Stomach (tissue), 19 donors: ENCODE measurements around the gene IBSP. TPM values are rescaled to one million over a fixed set of nuclear protein-coding genes. Genes with fewer than 3 reads are reported as not detected.

Source experiments
- DNase-seq, 2 donors: peaks; one replicate each; pipeline versions ENCODE4 v3.0.0 to v3.0.0-alpha.2; 2013 to 2019
- H3K27ac ChIP-seq, 5 donors: fragments of 200-600 bp in 4 of 5; sonication (generic) in 4 of 5; one replicate each; pipeline ENCODE4 v1.5.1; 2013 to 2019; ENCODE audit warnings: mild to moderate bottlenecking in 1 of 5, moderate library complexity in 1 of 5
- H3K27me3 ChIP-seq, 3 donors: fragments of 200-600 bp; sonication (generic); one replicate each; pipeline ENCODE4 v1.5.1; 2017 to 2019; ENCODE audit warnings: mixed run types in 1 of 3
- H3K36me3 ChIP-seq, 4 donors: fragments of 200-600 bp; sonication (generic); 1 replicate in 3 of 4; 2 replicates in 1 of 4; pipeline ENCODE4 v1.5.1; 2016 to 2019
- H3K4me1 ChIP-seq, 4 donors: fragments of 200-600 bp; sonication (generic); one replicate each; pipeline ENCODE4 v1.5.1; 2016 to 2019
- H3K4me3 ChIP-seq, 4 donors: fragments of 200-600 bp; sonication (generic) in 3 of 4; one replicate each; pipeline ENCODE4 v1.5.1; 2016 to 2019; ENCODE audit warnings: mild to moderate bottlenecking in 1 of 4
- H3K9me3 ChIP-seq, 4 donors: fragments of 200-600 bp; sonication (generic); one replicate each; pipeline ENCODE4 v1.5.1; 2016 to 2019
- EP300 ChIP-seq: sonication (generic); formaldehyde crosslinking; IDR thresholded peaks from one replicate; pipeline ENCODE4 v1.6.1; 2017; ENCODE audit warnings: antibody characterized with exemption
- POLR2A ChIP-seq, 4 donors: fragments of 450-650 bp; IDR thresholded peaks; one replicate each; pipeline ENCODE4 v1.6.1; 2016; ENCODE audit warnings: antibody characterized with exemption in 4 of 4, control low read depth in 2 of 4, mild to moderate bottlenecking in 1 of 4, moderate library complexity in 1 of 4
- POLR2AphosphoS5 ChIP-seq, 3 donors: sonication (generic); formaldehyde crosslinking; IDR thresholded peaks; one replicate each; pipeline ENCODE4 v1.6.1; 2016; ENCODE audit warnings: antibody characterized with exemption in 3 of 3
- WGBS, 5 donors: extraction: QIAGEN DNeasy Blood & Tissue Kit in 3 of 5; methylation state at CpG; one replicate each; pipeline versions ENCODE4 v1.1.5 to v1.1.7; 2013 to 2018; 5-methylcytosine and 5-hydroxymethylcytosine counted together
- intact Hi-C: fragments of 100-400 bp; cut with DNase I; formaldehyde crosslinking; loops from one replicate; pipeline ENCODE4 v1.15.1; 2023; ENCODE audit warnings: low total_unique reads
- long read RNA-seq, 10 donors: transcript quantifications; one replicate each; lab custom pipeline, GENCODE V29; 2026
- polyA plus RNA-seq, 3 donors: library from polyadenylated mRNA; stranded (reverse); fragments of 200-250 nt; gene quantifications; one replicate each; pipeline ENCODE4 v1.2.3, GENCODE V29; 2013
- total RNA-seq, 5 donors: library from RNA; depleted of rRNA; stranded (reverse); fragments of >200 nt; gene quantifications; one replicate each; pipeline versions ENCODE4 v1.1.0 to v1.2.3, GENCODE V29; 2014 to 2016
- TF ChIP-seq, protein P1 (sequence below), 7 experiments: fragments of 450-650 bp in 4 of 7; fragments of 200-600 bp in 3 of 7; sonication (generic) in 3 of 7; IDR thresholded peaks; one replicate each; pipeline ENCODE4 v1.5.1; 2016 to 2019; ENCODE audit warnings: antibody characterized with exemption in 7 of 7, control low read depth in 2 of 7, mild to moderate bottlenecking in 1 of 7
- donor health status: healthy with polysubstance abuse.
- donor health status: Bipolar disorder and iron deficiency.
- donor health status: healthy.

IBSP gene
- not detected for total RNA-seq
- not detected for polyA plus RNA-seq
- long read RNA-seq, donor 1 = 0 reads
- long read RNA-seq, donor 2 = 0 reads
- long read RNA-seq, donor 3 = 0 reads
- long read RNA-seq, donor 4 = 0 reads
- long read RNA-seq, donor 5 = 0 reads
- long read RNA-seq, donor 6 = 0 reads
- long read RNA-seq, donor 7 = 0 reads
- long read RNA-seq, donor 8 = 0 reads
- long read RNA-seq, donor 9 = 0 reads
- long read RNA-seq, donor 10 = 0 reads

DNA sequence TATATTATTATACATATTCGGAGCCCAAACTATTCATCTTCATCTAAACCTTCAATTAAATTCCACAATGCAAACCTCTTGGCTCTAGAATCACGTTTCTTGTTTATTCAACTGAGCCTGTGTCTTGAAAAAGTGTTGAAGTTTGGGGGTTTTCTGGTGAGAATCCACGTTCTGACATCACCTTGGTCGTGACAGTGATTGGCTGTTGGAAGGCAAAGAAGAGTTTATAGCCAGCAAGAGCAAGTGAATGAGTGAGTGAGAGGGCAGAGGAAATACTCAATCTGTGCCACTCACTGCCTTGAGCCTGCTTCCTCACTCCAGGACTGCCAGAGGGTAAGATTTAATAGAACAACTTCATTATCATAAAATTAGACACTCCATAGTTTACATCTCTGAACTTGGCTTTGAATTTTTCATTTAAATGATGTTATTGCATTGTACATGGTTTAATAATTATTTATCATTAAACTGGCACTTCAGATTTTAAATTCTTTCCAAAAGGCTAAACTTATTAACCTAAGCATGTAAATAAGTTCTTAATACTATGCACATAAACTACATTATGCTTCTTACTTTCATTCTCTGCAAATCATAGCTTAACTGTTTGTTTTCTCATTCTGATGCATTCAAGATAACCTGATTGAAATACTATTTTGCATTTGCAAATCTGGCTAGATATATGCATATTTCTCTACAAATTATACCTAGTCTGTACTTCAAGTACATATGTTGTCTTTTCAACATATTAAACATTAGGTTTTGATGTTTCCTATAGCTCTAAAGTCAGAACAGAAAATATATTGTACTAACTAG is at the start of gene IBSP:
Gene IBSP, plus strand, starts transcription at position 254 of the 813 bp plus-strand sequence. CDS start 2,808 bp downstream, outside the sequence.
- Histone ChIP-seq H3K9me3 (no peaks in the 10 kb centered on the region), H3K4me1 (no peaks in the 10 kb centered on the region), H3K27ac (no peak within 1 kb of the TSS), H3K27me3 (no peaks in the 10 kb centered on the region), H3K36me3 (no peaks in the 10 kb centered on the region), H3K4me3 (no peak within 1 kb of the TSS)
- DNase-seq = no peak
- no peak for TF ChIP-seq POLR2AphosphoS5 (IDR thresholded peaks at IDR 0.05)
- no peak for TF ChIP-seq EP300
- no peak for TF ChIP-seq POLR2A (IDR thresholded peaks at IDR 0.05)
- TF ChIP-seq, protein P1, sequence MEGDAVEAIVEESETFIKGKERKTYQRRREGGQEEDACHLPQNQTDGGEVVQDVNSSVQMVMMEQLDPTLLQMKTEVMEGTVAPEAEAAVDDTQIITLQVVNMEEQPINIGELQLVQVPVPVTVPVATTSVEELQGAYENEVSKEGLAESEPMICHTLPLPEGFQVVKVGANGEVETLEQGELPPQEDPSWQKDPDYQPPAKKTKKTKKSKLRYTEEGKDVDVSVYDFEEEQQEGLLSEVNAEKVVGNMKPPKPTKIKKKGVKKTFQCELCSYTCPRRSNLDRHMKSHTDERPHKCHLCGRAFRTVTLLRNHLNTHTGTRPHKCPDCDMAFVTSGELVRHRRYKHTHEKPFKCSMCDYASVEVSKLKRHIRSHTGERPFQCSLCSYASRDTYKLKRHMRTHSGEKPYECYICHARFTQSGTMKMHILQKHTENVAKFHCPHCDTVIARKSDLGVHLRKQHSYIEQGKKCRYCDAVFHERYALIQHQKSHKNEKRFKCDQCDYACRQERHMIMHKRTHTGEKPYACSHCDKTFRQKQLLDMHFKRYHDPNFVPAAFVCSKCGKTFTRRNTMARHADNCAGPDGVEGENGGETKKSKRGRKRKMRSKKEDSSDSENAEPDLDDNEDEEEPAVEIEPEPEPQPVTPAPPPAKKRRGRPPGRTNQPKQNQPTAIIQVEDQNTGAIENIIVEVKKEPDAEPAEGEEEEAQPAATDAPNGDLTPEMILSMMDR (IDR thresholded peaks at IDR 0.05) = no peak
- intact Hi-C loops = no loop called here
- WGBS, 5 donors = 38 to 48% (median 43%) methylated on average over 4 of the region's 4 CpGs

DNA sequence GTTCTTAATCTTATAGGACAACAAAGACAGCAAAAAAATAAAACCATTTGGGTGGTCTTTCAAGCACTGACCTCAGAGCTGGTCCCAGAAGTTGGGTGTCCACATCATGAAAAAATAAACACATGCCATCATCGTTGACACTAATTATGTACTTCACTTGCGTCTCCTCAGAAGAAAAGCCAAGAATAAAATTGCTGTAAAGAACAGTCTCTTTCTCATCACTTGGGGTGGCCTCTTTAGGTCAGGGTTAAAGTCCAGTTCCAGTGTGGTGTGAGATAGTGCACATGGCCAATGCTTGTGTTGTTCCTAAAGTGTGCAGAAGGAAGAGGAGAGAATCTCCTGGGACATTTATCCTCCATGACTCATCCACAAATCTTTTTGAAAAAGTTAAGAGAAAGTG is 49.5 kb upstream of the IBSP start:
- Histone ChIP-seq H3K27me3 (no peaks in the 10 kb centered on the region), H3K27ac (no peak overlapping the region), H3K9me3 (peaks cover 0 to 10% (median 7%) of the 10 kb centered on the region in 4 donors), H3K4me3 (no peak overlapping the region), H3K36me3 (no peaks in the 10 kb centered on the region), H3K4me1 (no peaks in the 10 kb centered on the region)
- no peak for DNase-seq
- 47 to 68% (median 62%) methylated on average over 2 of the region's 2 CpGs for WGBS, 5 donors
- intact Hi-C loops = no loop called here
- TF ChIP-seq POLR2A (IDR thresholded peaks at IDR 0.05) = no peak
- TF ChIP-seq EP300 = no peak
- TF ChIP-seq, protein P1 (IDR thresholded peaks at IDR 0.05) = no peak
- no peak for TF ChIP-seq POLR2AphosphoS5 (IDR thresholded peaks at IDR 0.05)

DNA sequence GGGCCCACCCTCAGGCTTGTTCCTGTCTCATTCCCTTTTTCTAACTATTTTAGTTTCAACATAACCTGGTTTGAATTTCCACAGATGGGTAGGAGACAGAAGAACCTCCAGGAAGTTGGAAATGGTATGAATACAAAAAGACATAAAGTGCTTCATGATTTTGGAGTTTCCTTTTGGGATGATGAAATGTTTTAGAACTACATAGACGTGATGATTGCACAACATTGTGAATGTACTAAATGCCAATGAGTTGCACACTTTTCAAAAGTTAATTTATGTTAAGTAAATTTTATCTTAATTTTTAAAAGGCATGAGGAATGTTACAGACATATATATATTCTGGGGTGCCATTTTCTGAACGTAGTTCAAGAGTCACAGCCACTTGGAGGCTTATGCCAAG is 41.1 kb upstream of the IBSP start:
- WGBS, 5 donors = 45 to 74% (median 65%) methylated on average over 2 of the region's 2 CpGs
- no peaks in the 10 kb centered on the region for H3K27me3 ChIP-seq
- no peaks in the 10 kb centered on the region for H3K9me3 ChIP-seq
- no peak overlapping the region for H3K27ac ChIP-seq
- no peak overlapping the region for H3K4me3 ChIP-seq
- TF ChIP-seq, protein P1 (IDR thresholded peaks at IDR 0.05) = no peak
- intact Hi-C loops = no loop called here
- DNase-seq = no peak
- H3K36me3 ChIP-seq = no peaks in the 10 kb centered on the region
- no peaks in the 10 kb centered on the region for H3K4me1 ChIP-seq

DNA sequence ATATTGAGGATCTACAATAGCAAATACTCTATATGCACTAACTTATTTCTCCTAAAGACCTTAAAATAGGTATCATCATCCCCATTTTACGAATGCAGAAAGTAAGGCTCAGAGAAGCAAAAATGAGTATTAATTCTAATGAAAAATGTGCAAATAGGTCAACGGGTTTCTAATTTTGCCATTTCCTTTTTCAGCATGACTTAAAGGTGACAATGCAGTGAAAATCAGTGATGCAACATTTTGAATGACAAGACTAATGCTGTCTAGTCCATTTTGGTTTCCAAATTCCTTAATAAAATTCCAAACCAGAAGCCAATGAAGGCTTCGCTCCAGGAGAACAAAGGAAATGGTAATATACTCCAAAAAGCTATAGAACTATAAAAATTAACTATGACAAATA is 37.0 kb upstream of the IBSP start:
- 79 to 93% (median 87%) methylated on average over 3 of the region's 3 CpGs for WGBS, 5 donors
- DNase-seq = no peak
- no peaks in the 10 kb centered on the region for H3K36me3 ChIP-seq
- no peaks in the 10 kb centered on the region for H3K4me1 ChIP-seq
- intact Hi-C loops = no loop called here
- H3K4me3 ChIP-seq = no peak overlapping the region
- no peak overlapping the region for H3K27ac ChIP-seq
- TF ChIP-seq POLR2AphosphoS5 (IDR thresholded peaks at IDR 0.05) (no peak), POLR2A (IDR thresholded peaks at IDR 0.05) (no peak), EP300 (no peak)
- TF ChIP-seq, protein P1 (IDR thresholded peaks at IDR 0.05) = no peak
- no peaks in the 10 kb centered on the region for H3K27me3 ChIP-seq
- H3K9me3 ChIP-seq = no peaks in the 10 kb centered on the region
